Activated gamma-delta T cell treated with Interleukin-2 at 50 U/mL for 16 hours (primary cell): ENCODE data around the gene KRTAP9-9.
"Not testable (repeated sequence)": the region's sequence is repeated elsewhere in the genome, so short reads cannot be mapped to it uniquely, and the experiment has no call there.

ENCODE experiments used
- DNase-seq: peaks from one replicate; pipeline ENCODE4 v3.0.0-alpha.2; 2020

Gene KRTAP9-9

GRCh38 chr17:41255381-41256290 lies at the start of gene KRTAP9-9:
Gene KRTAP9-9, plus strand, starts transcription at chr17:41255384.
- DNase-seq: not testable (repeated sequence)

GRCh38 chr17:41211845-41212466 lies 43.2 kb upstream of the KRTAP9-9 start:
- DNase-seq: no peak

GRCh38 chr17:41212524-41213169 lies 42.5 kb upstream of the KRTAP9-9 start:
- no peak for DNase-seq

GRCh38 chr17:41215681-41216080 lies 39.5 kb upstream of the KRTAP9-9 start:
- DNase-seq: no peak

- no peak for DNase-seq
These were observed 31.4 kb upstream of the KRTAP9-9 start for GRCh38 chr17:41223821-41224220.

- DNase-seq: no peak
These were observed 29.1 kb upstream of the KRTAP9-9 start for GRCh38 chr17:41226051-41226450.

- not testable (repeated sequence) for DNase-seq
These were observed 28.5 kb upstream of the KRTAP9-9 start, which contains the start of gene KRTAP9-2 for GRCh38 chr17:41226598-41227095. Gene KRTAP9-2, plus strand, starts transcription at chr17:41226648. Its CDS starts 7 bp downstream, at chr17:41226655.

GRCh38 chr17:41230094-41230493 lies 25.1 kb upstream of the KRTAP9-9 start:
- DNase-seq: no peak

GRCh38 chr17:41231731-41232130 lies 23.5 kb upstream of the KRTAP9-9 start:
- DNase-seq: no peak

- DNase-seq: not testable (repeated sequence)
These were observed 22.6 kb upstream of the KRTAP9-9 start, which contains the start of gene KRTAP9-3 for GRCh38 chr17:41232399-41233105. Gene KRTAP9-3, plus strand, starts transcription at chr17:41232449. Its CDS starts 53 bp downstream, at chr17:41232502.

- DNase-seq: not testable (repeated sequence)
These were observed 18.1 kb upstream of the KRTAP9-9 start for GRCh38 chr17:41237116-41237515.

GRCh38 chr17:41237949-41238437 lies 17.2 kb upstream of the KRTAP9-9 start, which contains the start of gene KRTAP9-8:
Gene KRTAP9-8, plus strand, starts transcription at chr17:41237999. Its CDS starts 53 bp downstream, at chr17:41238052.
- DNase-seq: not testable (repeated sequence)

- DNase-seq: not testable (repeated sequence)
These were observed 8.0 kb upstream of the KRTAP9-9 start for GRCh38 chr17:41246995-41247787.

GRCh38 chr17:41249637-41250240 lies 5.4 kb upstream of the KRTAP9-9 start, which contains the start of gene KRTAP9-4:
Gene KRTAP9-4, plus strand, starts transcription at chr17:41249687. Its CDS starts 34 bp downstream, at chr17:41249721.
- DNase-seq: not testable (repeated sequence)

- no peak for DNase-seq
These were observed 3.9 kb upstream of the KRTAP9-9 start for GRCh38 chr17:41251261-41251660.

GRCh38 chr17:41254861-41255260 lies 323 bp upstream of the KRTAP9-9 start:
- DNase-seq: no peak

GRCh38 chr17:41256291-41256685 lies 1.1 kb downstream of the KRTAP9-9 start:
- no peak for DNase-seq

- DNase-seq: no peak
These were observed 3.2 kb downstream of the KRTAP9-9 start for GRCh38 chr17:41258406-41258805.

GRCh38 chr17:41263212-41263611 lies 8.0 kb downstream of the KRTAP9-9 start:
- DNase-seq: no peak

- no peak for DNase-seq
These were observed 9.4 kb downstream of the KRTAP9-9 start for GRCh38 chr17:41264599-41264998.

GRCh38 chr17:41265078-41265477 lies 9.9 kb downstream of the KRTAP9-9 start, which contains the start of gene KRTAP9-6:
Gene KRTAP9-6, plus strand, starts transcription at chr17:41265378. Its CDS starts 0 bp downstream, at chr17:41265378.
- DNase-seq: no peak
